ENCODE data around the gene RNF14. TPM values are rescaled to one million over a fixed set of nuclear protein-coding genes. Genes with fewer than 3 reads are reported as not detected.

Gene RNF14
- total and polyA plus RNA-seq, 2 donors (not counting 1 experiment from before 2014, with no cell fraction given) = 10.5 to 26.6 TPM

DNA sequence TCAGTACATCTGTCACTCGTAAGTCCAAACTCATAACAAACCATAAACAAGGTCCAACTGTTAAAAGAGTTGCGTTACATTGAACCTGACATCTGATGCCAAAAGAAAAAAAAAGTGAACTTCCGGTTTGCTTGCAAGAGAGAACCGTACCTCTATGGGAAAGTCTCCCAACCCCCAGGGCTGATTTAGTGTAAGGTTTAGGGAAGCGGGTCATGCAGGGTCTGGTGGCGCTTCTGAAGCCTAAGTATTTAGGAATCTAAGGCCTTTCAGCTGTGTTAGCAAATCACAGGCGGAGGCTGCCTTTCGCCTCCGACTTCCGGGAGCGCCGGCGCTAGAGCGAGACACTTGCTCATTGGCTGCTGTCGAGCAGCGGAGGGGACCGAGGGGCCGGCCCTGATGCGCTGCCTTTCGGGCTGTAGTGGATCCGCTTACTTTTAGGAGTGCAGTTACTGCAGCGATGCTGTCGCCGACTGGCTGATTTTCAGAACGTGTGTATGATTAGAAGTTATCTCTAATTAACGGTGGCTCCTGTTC is 55.9 kb downstream of the RNF14 start:
- 0% methylated on average over 21 of the region's 26 CpGs for WGBS (ENCODE audit: insufficient coverage)
- intact Hi-C loops (cut with micrococcal nuclease) = loop anchor here (1.0 to 2.0 kb wide), 4 partner anchors 10 to 100 kb away; partner anchors contain the start of genes NDFIP1 and RNF14
- POLR2A ChIA-PET = interaction anchor here (0.6 to 0.9 kb wide), 5 partner anchors 84 to 1912 kb away, joined by 3 to 9 read pairs (median 5); partner anchors contain the start of gene NDFIP1
- Mint-ChIP-seq H3K27me3 (peaks cover 26% of the 10 kb centered on the region), H3K4me3 (peak overlapping the region; percentile 86), H3K4me1 (peaks cover 12% of the 10 kb centered on the region), H3K9me3 (ENCODE audit: insufficient read depth) (peaks cover 6% of the 10 kb centered on the region), H3K27ac (peak overlapping the region; percentile 92)
- peak; percentile 100 for ATAC-seq (ENCODE audit: low read depth)
- Histone ChIP-seq H3K4me3 (ENCODE audit: control extremely low read depth in 1 of 5, extremely low read depth in 1 of 5, insufficient read depth in 1 of 5, low read depth in 2 of 5, low read length in 4 of 5) (peak overlapping the region; percentile 38 to 63 (median 53)), H3K9me3 (ENCODE audit: control extremely low read depth in 1 of 3, control insufficient read depth in 2 of 3, insufficient read depth in 1 of 3, low read length in 2 of 3) (peaks cover 5 to 7% (median 6%) of the 10 kb centered on the region in 3 donors), H3K36me3 (replicated peaks in 1 of 2; ENCODE audit: control extremely low read depth in 1 of 2, control insufficient read depth in 1 of 2, extremely low read depth in 1 of 2, insufficient read depth in 2 of 2, low read length in 1 of 2) (no peaks in the 10 kb centered on the region), H3K27me3 (replicated peaks in 1 of 4; ENCODE audit: control extremely low read depth in 1 of 4, control insufficient read depth in 3 of 4, insufficient read depth in 4 of 4, low read length in 3 of 4) (peaks cover 0 to 9% (median 5%) of the 10 kb centered on the region in 4 experiments), H3K9ac (ENCODE audit: low read length) (peak overlapping the region; percentile 63), H3K79me2 (ENCODE audit: control insufficient read depth, insufficient read depth, low read length) (no peaks in the 10 kb centered on the region), H3K4me1 (ENCODE audit: control insufficient read depth in 2 of 2, insufficient read depth in 2 of 2, low read length in 2 of 2) (peaks cover 8 to 9% of the 10 kb centered on the region in 2 donors), H2AFZ (ENCODE audit: insufficient read depth, low read depth, low read length, poor library complexity, severe bottlenecking) (peak overlapping the region; percentile 88), H3K4me2 (replicated peaks; ENCODE audit: low read depth, low read length, poor library complexity, severe bottlenecking) (peak overlapping the region; percentile 76), H3K27ac (ENCODE audit: low read length in 2 of 2) (peak overlapping the region; percentile 59 to 76), H4K20me1 (ENCODE audit: control insufficient read depth, insufficient read depth, low read length, poor library complexity, severe bottlenecking) (no peaks in the 10 kb centered on the region)
- TF ChIP-seq, protein P1, sequence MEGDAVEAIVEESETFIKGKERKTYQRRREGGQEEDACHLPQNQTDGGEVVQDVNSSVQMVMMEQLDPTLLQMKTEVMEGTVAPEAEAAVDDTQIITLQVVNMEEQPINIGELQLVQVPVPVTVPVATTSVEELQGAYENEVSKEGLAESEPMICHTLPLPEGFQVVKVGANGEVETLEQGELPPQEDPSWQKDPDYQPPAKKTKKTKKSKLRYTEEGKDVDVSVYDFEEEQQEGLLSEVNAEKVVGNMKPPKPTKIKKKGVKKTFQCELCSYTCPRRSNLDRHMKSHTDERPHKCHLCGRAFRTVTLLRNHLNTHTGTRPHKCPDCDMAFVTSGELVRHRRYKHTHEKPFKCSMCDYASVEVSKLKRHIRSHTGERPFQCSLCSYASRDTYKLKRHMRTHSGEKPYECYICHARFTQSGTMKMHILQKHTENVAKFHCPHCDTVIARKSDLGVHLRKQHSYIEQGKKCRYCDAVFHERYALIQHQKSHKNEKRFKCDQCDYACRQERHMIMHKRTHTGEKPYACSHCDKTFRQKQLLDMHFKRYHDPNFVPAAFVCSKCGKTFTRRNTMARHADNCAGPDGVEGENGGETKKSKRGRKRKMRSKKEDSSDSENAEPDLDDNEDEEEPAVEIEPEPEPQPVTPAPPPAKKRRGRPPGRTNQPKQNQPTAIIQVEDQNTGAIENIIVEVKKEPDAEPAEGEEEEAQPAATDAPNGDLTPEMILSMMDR (IDR thresholded peaks at IDR 0.05) = no peak
- no peak for TF ChIP-seq EZH2 (IDR thresholded peaks at IDR 0.05; ENCODE audit: borderline replicate concordance, insufficient read depth, low read depth, low read length, poor library complexity, severe bottlenecking)
- CTCF ChIA-PET = interaction anchor here (0.9 to 3.4 kb wide), 5 partner anchors 10 to 333 kb away, joined by 3 to 40 read pairs (median 4); partner anchors contain the start of gene GNPDA1
- DNase-seq = peak; percentile 85

- Mint-ChIP-seq H3K4me1 (peaks cover 12% of the 10 kb centered on the region), H3K27ac (no peak overlapping the region), H3K4me3 (peak overlapping the region; percentile 86), H3K9me3 (ENCODE audit: insufficient read depth) (no peaks in the 10 kb centered on the region), H3K27me3 (peaks cover 26% of the 10 kb centered on the region)
- peak overlapping the region in 2 of 5 experiments; percentile 38 to 63 for H3K4me3 ChIP-seq (ENCODE audit: control extremely low read depth in 1 of 5, extremely low read depth in 1 of 5, insufficient read depth in 1 of 5, low read depth in 2 of 5, low read length in 4 of 5)
- ATAC-seq (ENCODE audit: low read depth) = no peak
- peak overlapping the region; percentile 63 for H3K9ac ChIP-seq (ENCODE audit: low read length)
- peak overlapping the region; percentile 76 for H3K4me2 ChIP-seq (replicated peaks; ENCODE audit: low read depth, low read length, poor library complexity, severe bottlenecking)
- peaks cover 8 to 9% of the 10 kb centered on the region in 2 donors for H3K4me1 ChIP-seq (ENCODE audit: control insufficient read depth in 2 of 2, insufficient read depth in 2 of 2, low read length in 2 of 2)
- peaks cover 0 to 5% (median under 1%) of the 10 kb centered on the region in 3 donors for H3K9me3 ChIP-seq (ENCODE audit: control extremely low read depth in 1 of 3, control insufficient read depth in 2 of 3, insufficient read depth in 1 of 3, low read length in 2 of 3)
- CTCF ChIA-PET = interaction anchor here (0.9 to 3.4 kb wide), 4 partner anchors 9 to 117 kb away, joined by 3 to 40 read pairs (median 4); partner anchors contain the start of gene GNPDA1
- H4K20me1 ChIP-seq (ENCODE audit: control insufficient read depth, insufficient read depth, low read length, poor library complexity, severe bottlenecking) = no peaks in the 10 kb centered on the region
- H3K27ac ChIP-seq (ENCODE audit: low read length in 2 of 2) = no peak overlapping the region
- no peak for DNase-seq
- no CpG with 5 or more reads among the region's 8 CpGs for WGBS (ENCODE audit: insufficient coverage)
- H3K27me3 ChIP-seq (replicated peaks in 1 of 4; ENCODE audit: control extremely low read depth in 1 of 4, control insufficient read depth in 3 of 4, insufficient read depth in 4 of 4, low read length in 3 of 4) = peaks cover 0 to 10% (median 3%) of the 10 kb centered on the region in 4 experiments
- intact Hi-C loops (cut with micrococcal nuclease) = loop anchor here (1.0 to 2.0 kb wide), 4 partner anchors 10 to 101 kb away; partner anchors contain the start of genes NDFIP1 and RNF14
- no peaks in the 10 kb centered on the region for H3K36me3 ChIP-seq (replicated peaks in 1 of 2; ENCODE audit: control extremely low read depth in 1 of 2, control insufficient read depth in 1 of 2, extremely low read depth in 1 of 2, insufficient read depth in 2 of 2, low read length in 1 of 2)
- POLR2A ChIA-PET = no interaction called here
- peak overlapping the region; percentile 88 for H2AFZ ChIP-seq (ENCODE audit: insufficient read depth, low read depth, low read length, poor library complexity, severe bottlenecking)
- TF ChIP-seq, protein P1 (IDR thresholded peaks at IDR 0.05) = no peak
- no peak for TF ChIP-seq EZH2 (IDR thresholded peaks at IDR 0.05; ENCODE audit: borderline replicate concordance, insufficient read depth, low read depth, low read length, poor library complexity, severe bottlenecking)
- no peaks in the 10 kb centered on the region for H3K79me2 ChIP-seq (ENCODE audit: control insufficient read depth, insufficient read depth, low read length)
Measured at GRCh38 chr5:142025637-142026036, 56.7 kb downstream of the RNF14 start.

Measured in B cell (primary cell).